Measurements from ENCODE around the gene C10orf120. TPM values are rescaled to one million over a fixed set of nuclear protein-coding genes. Genes with fewer than 3 reads are reported as not detected.

Gene C10orf120
- total RNA-seq, 1 donor from 2014 or later, result not detected

- no peak overlapping the region for H3K4me3 ChIP-seq
- intact Hi-C loops (cut with DNase I), result no loop called here
These were observed 25.4 kb upstream of the C10orf120 start for GRCh38 chr10:122725006-122725405.

GRCh38 chr10:122721111-122721510, 21.5 kb upstream of the C10orf120 start:
- H3K4me1 ChIP-seq, result no peaks in the 10 kb centered on the region
- no peaks in the 10 kb centered on the region for H3K9me3 ChIP-seq
- H3K27ac ChIP-seq, result no peak overlapping the region
- no peak overlapping the region for H3K4me3 ChIP-seq
- no peaks in the 10 kb centered on the region for H3K36me3 ChIP-seq
- intact Hi-C loops (cut with DNase I), result no loop called here
- DNase-seq, result no peak
- no peak for TF ChIP-seq CTCF (IDR thresholded peaks at IDR 0.05)
- ATAC-seq, result no peak
- H3K27me3 ChIP-seq, result no peaks in the 10 kb centered on the region

More at GRCh38 chr10:122725006-122725405, 25.4 kb upstream of the C10orf120 start:
- Histone ChIP-seq H3K36me3 (no peaks in the 10 kb centered on the region), H3K27me3 (no peaks in the 10 kb centered on the region), H3K27ac (no peak overlapping the region), H3K9me3 (no peaks in the 10 kb centered on the region), H3K4me1 (no peaks in the 10 kb centered on the region)
- ATAC-seq (no peak), DNase-seq (no peak)
- TF ChIP-seq CTCF (IDR thresholded peaks at IDR 0.05), result no peak

- TF ChIP-seq CTCF (IDR thresholded peaks at IDR 0.05), result no peak
These were observed 16.4 kb upstream of the C10orf120 start for GRCh38 chr10:122716025-122716424.

GRCh38 chr10:122715576-122715975, 15.9 kb upstream of the C10orf120 start:
- ATAC-seq, result no peak
- Histone ChIP-seq H3K4me1 (no peaks in the 10 kb centered on the region), H3K4me3 (no peak overlapping the region), H3K9me3 (no peaks in the 10 kb centered on the region), H3K36me3 (no peaks in the 10 kb centered on the region), H3K27me3 (peaks cover 26% of the 10 kb centered on the region), H3K27ac (no peak overlapping the region)
- TF ChIP-seq CTCF (IDR thresholded peaks at IDR 0.05), result no peak
- no peak for DNase-seq
- intact Hi-C loops (cut with DNase I), result no loop called here

More at GRCh38 chr10:122716025-122716424, 16.4 kb upstream of the C10orf120 start:
- Histone ChIP-seq H3K36me3 (no peaks in the 10 kb centered on the region), H3K27ac (no peak overlapping the region), H3K27me3 (peaks cover 21% of the 10 kb centered on the region), H3K9me3 (no peaks in the 10 kb centered on the region), H3K4me3 (no peak overlapping the region), H3K4me1 (no peaks in the 10 kb centered on the region)
- intact Hi-C loops (cut with DNase I), result no loop called here
- DNase-seq, result no peak
- ATAC-seq, result no peak

GRCh38 chr10:122713091-122713885, 13.6 kb upstream of the C10orf120 start:
- Histone ChIP-seq H3K4me3 (no peak overlapping the region), H3K36me3 (no peaks in the 10 kb centered on the region), H3K27ac (no peak overlapping the region), H3K27me3 (peaks cover 26% of the 10 kb centered on the region), H3K9me3 (no peaks in the 10 kb centered on the region), H3K4me1 (no peaks in the 10 kb centered on the region)
- TF ChIP-seq CTCF (IDR thresholded peaks at IDR 0.05), result no peak
- ATAC-seq (no peak), DNase-seq (no peak)
- intact Hi-C loops (cut with DNase I), result no loop called here

All from upper lobe of right lung (tissue), 1 donor.